Adipocyte (in vitro differentiated cells): ENCODE results near the gene PABPC1L.
"Not testable (repeated sequence)": the region's sequence is repeated elsewhere in the genome, so short reads cannot be mapped to it uniquely, and the experiment has no call there.

Experiments
- DNase-seq: peaks from one replicate; pipeline ENCODE4 v3.0.0-alpha.2; 2015; ENCODE audit warnings: low read depth
- H3K27me3 ChIP-seq: replicated peaks from 2 replicates; pipeline ENCODE4 v1.7.0; 2013; ENCODE audit warnings: mild to moderate bottlenecking, low read length, moderate library complexity; ENCODE audit not compliant: control insufficient read depth, insufficient read depth
- H3K36me3 ChIP-seq: 2 replicates; pipeline ENCODE4 v1.7.0; 2013; ENCODE audit warnings: low read length, mild to moderate bottlenecking, moderate library complexity; ENCODE audit not compliant: control insufficient read depth, insufficient read depth, severe bottlenecking
- H3K4me1 ChIP-seq: 2 replicates; pipeline ENCODE4 v1.7.0; 2013; ENCODE audit warnings: mild to moderate bottlenecking, low read length, moderate library complexity; ENCODE audit not compliant: control insufficient read depth, insufficient read depth
- H3K4me3 ChIP-seq: 2 replicates; pipeline ENCODE4 v1.7.0; 2013; ENCODE audit warnings: mild to moderate bottlenecking, low read length, moderate library complexity
- H3K9ac ChIP-seq: 2 replicates; pipeline ENCODE4 v1.7.0; 2013; ENCODE audit warnings: mild to moderate bottlenecking, low read length, moderate library complexity
- H3K9me3 ChIP-seq: 2 replicates; pipeline ENCODE4 v1.7.0; 2013; ENCODE audit warnings: mild to moderate bottlenecking, low read length, moderate library complexity; ENCODE audit not compliant: control insufficient read depth

The PABPC1L gene

DNA sequence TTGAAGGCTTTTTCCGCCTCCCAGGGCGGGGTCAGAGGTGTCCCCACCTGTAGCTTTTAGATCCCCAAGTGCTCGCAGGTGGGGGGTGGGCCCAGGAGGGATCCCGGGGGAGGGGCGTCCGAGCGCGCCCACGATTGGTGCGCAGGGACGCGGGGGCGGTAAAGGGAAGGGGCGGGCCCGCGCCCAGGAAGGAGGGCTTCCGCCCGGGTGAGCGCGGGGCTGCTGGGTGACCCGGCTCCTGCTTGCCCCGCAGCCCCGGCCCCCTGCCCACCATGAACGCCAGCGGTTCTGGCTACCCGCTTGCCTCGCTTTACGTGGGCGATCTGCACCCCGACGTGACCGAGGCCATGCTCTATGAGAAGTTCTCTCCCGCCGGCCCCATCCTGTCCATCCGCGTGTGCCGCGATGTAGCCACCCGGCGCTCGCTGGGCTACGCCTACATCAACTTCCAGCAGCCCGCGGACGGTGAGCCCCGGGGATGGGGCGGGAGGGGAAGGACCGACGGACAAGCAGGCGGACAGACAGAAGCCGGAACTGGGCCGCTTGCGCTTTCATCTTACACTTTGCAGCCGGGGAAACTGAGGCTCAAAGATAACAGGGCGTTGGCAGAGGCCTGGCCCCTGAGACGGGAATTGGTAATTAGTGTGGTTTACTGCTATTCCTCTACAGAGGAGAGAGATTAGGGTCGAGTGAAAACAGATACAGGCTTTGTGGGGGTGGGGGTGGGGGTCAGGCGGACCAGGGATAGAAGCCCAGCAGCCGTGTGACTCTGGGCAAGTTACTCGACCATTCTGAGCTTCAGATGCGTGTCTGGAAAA is at the start of gene PABPC1L:
Gene PABPC1L, plus strand, starts transcription at position 189 of the 818 bp plus-strand sequence. Its CDS starts 84 bp downstream, at position 273.
- Histone ChIP-seq H3K4me3 (peak within 1 kb of the TSS; percentile 86), H3K27me3 (no peaks in the 10 kb centered on the region), H3K9ac (peak within 1 kb of the TSS; percentile 81), H3K36me3 (peaks cover 56% of the 10 kb centered on the region), H3K9me3 (no peaks in the 10 kb centered on the region), H3K4me1 (peaks cover 21% of the 10 kb centered on the region)
- DNase-seq: peak; percentile 79

DNA sequence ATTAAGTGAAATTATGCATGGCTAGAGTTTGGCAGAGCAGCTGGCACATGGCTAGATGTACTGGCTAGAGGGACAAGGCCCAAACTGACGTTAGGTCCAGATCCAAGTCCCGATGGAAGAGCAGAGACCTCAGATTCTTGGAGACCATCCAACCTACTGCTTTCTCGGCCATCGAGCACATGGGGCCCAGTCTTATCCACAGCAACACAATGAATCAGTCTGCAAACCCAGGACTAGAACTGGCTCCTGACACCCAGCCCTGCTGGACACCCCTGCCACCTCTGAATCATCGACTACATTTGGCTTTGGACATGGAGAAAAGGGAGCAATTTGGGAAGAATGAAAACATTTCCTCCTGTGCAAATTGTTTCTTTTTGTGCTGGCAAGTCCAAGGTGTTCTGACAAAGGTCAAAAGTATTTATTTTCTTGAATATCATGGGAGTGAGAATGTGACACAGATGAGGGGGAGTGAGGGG is 48.3 kb upstream of the PABPC1L start:
- H3K9ac ChIP-seq: no peak overlapping the region
- peak overlapping the region; percentile 32 for H3K4me3 ChIP-seq
- H3K36me3 ChIP-seq: no peaks in the 10 kb centered on the region
- H3K27me3 ChIP-seq: no peaks in the 10 kb centered on the region
- DNase-seq: peak; percentile 32
- H3K4me1 ChIP-seq: peaks cover 31% of the 10 kb centered on the region
- no peaks in the 10 kb centered on the region for H3K9me3 ChIP-seq

DNA sequence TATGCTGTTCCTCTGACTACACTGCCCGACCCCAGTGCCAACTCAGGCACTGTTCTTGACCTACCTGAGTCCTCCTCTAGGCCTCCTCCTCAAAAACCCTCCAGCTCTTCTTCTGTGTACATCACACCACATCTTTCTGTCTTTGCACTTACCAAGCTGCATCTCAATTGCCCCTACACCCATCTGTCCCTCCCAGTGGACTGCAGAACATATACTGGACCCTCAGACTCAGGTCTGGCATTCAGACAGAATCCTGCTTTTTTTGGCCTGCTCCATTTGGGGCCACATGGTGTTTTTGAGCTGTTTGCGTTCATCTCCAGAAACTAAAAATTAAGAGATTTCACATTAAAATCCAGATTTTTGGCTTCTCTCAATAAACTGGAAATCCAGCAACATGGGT is 47.6 kb upstream of the PABPC1L start:
- H3K27me3 ChIP-seq: no peaks in the 10 kb centered on the region
- H3K4me3 ChIP-seq: no peak overlapping the region
- no peaks in the 10 kb centered on the region for H3K9me3 ChIP-seq
- H3K9ac ChIP-seq: peak overlapping the region; percentile 61
- H3K36me3 ChIP-seq: no peaks in the 10 kb centered on the region
- H3K4me1 ChIP-seq: peaks cover 38% of the 10 kb centered on the region
- DNase-seq: no peak

DNA sequence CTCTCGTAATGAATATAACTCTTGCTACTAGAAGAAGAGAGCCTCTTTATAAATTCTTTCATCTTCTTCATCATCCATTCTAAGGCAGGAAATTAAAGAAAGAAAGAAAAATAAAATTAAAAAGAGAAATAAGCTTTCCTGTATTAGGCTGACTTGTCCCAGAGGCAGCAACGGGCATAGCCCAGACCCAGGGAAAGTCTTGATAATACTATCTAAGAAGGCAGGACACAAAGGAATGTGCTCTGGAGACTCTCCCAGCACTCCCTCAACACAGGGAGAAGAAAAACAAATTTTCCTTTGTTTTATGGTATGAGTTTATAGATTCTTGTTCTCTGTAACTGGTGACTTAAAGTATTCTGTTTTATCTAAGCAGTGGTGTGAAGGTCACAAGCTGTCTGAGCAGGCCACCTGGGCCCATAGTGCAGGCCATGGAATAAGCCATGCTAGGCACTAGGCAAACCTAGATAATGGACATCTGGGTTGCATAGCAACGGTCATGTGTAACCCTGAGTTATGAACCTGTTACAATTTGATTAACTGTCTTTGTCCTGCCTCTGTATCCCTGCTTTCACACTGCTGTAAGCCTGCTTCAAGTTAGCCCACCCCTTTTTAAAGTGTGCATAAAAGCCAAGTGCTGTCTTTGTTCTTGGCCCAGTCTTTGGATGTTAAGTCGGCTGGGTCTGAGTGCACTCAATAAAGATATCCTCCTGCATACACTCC is 46.3 kb upstream of the PABPC1L start:
- H3K9me3 ChIP-seq, H3K36me3 ChIP-seq: not testable (repeated sequence)

DNA sequence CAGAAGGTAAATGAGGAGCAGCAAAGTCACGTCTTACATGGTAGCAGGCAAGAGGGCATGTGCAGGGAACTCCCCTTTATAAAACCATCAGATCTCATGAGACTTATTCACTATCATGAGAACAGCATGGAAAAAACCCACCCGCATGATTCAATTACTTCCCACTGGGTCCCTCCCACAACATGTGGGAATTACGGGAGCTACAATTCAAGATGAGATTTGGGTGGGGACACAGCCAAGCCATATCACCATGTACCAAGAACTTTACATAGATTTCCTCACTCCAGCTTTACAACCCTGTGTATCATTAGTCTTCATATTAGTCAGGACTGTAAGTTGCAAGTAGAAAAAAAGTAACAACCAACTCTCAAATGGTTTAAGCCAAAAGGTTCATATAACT is 45.4 kb upstream of the PABPC1L start:
- not testable (repeated sequence) for H3K27me3 ChIP-seq, H3K9me3 ChIP-seq, H3K9ac ChIP-seq, H3K36me3 ChIP-seq, H3K4me3 ChIP-seq, DNase-seq
- peaks cover 40% of the 10 kb centered on the region for H3K4me1 ChIP-seq

More for the DNA sequence above, 46.3 kb upstream of the PABPC1L start:
- peaks cover 43% of the 10 kb centered on the region for H3K4me1 ChIP-seq
- H3K9ac ChIP-seq, H3K4me3 ChIP-seq, H3K27me3 ChIP-seq, DNase-seq: not testable (repeated sequence)

DNA sequence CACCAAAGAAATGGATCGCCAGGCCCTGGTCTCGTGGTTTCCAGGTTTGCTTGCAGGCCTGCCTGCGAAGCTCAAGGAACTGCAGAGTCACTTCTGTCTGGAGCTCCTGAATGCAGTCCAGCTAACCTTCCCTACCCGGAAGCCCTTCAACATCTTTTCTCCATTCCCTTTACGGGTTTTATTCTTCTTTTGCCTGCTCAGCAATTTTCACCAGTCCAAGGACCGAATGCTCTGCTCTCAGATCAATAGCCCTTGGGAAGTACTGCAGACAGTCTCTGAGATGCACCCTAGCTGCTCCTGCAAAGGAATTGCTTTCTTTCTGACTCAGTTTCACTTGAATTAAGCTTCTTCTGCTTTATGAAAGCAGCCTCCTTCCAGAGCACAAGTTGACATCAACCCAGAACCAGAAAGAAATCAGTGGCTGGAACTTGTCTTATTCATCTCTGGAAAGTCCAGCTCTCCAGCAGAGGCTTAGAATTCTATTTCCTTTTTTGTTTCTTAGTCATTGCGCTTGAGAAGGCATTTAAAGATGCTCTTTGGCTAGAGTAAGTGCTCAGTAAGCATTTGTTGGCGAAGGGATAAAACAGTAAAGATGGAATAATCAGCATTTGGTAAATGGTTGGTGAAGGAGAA is 43.0 kb upstream of the PABPC1L start:
- Histone ChIP-seq H3K36me3 (no peaks in the 10 kb centered on the region), H3K9ac (peak overlapping the region; percentile 14), H3K27me3 (no peaks in the 10 kb centered on the region), H3K4me3 (no peak overlapping the region), H3K9me3 (no peaks in the 10 kb centered on the region), H3K4me1 (peaks cover 29% of the 10 kb centered on the region)
- DNase-seq: no peak

DNA sequence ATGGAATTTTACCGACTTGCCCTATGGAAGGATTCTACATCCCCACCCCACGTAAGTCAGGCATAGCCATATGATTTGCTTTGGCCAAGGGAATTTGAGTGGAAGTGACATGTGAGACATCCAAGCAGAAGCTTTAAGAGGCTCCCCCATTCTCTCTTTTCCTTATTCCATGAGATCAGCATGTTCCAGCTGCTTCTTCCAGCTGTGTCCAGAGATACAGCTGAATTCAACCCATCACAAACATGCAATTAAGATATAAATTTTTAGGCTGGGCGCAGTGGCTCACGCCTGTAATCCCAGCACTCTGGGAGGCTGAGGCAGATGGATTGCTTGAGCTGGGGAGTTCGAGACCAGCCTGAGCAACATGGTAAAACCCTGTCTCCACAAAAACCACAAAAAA is 40.4 kb upstream of the PABPC1L start:
- H3K27me3 ChIP-seq: no peaks in the 10 kb centered on the region
- H3K4me1 ChIP-seq: peaks cover 14% of the 10 kb centered on the region

DNA sequence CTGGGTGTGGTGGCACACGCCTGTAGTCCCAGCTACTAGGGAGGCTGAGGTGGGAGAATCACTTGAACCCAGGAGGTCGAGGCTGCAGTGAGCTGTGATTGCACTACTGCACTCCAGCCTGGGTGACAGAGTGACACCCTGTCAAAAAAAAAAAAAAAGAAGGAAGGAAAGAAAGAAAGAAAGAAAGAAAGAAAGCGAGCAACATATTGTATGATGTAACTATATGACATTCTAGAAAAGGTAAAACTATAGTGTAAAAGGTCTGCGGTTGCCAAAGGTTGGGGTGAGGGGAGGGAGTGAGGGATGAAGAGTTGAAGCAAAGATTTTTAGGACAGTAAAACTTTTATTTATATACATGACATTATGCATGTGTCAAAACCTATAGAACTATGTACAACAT is 27.5 kb upstream of the PABPC1L start:
- DNase-seq, H3K9ac ChIP-seq, H3K36me3 ChIP-seq, H3K27me3 ChIP-seq, H3K4me3 ChIP-seq, H3K9me3 ChIP-seq: not testable (repeated sequence)
- H3K4me1 ChIP-seq: peaks cover 25% of the 10 kb centered on the region

More for the DNA sequence above, 40.4 kb upstream of the PABPC1L start:
- Histone ChIP-seq H3K9ac (no peak overlapping the region), H3K36me3 (no peaks in the 10 kb centered on the region), H3K9me3 (no peaks in the 10 kb centered on the region), H3K4me3 (no peak overlapping the region)
- DNase-seq: no peak

DNA sequence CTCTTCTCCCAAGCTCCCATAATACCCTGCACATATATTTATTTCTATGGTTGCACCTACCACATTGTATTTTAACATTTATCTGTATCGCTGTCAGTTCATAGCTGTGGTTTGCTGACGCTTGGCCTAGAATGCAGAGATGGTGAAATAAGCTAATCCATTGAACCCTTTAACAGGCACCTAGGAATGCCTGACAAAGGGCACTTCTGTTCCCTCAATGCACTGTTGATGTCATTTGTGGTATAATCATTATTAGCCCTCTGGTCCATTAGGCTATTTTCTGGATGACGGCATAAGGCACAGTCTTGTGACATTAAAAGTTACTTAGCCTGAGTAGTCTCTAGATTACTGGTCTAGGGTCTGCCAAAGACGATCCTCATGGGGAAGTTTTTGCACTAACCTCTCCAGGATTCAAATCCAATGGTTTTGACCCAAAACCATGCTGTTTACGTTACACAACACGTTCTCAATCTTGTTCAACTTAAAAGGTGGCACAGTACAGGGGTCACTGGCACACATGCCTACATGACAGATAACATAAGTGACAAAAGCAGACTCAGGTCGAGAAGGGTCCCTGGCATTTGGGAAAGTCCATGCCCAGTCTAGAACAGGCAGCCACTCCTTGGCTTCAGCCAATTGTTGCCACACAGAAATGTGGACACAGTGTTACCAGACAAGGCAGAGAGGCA is 26.5 kb upstream of the PABPC1L start:
- Histone ChIP-seq H3K36me3 (no peaks in the 10 kb centered on the region), H3K9me3 (no peaks in the 10 kb centered on the region), H3K27me3 (no peaks in the 10 kb centered on the region), H3K4me3 (no peak overlapping the region), H3K4me1 (peaks cover 35% of the 10 kb centered on the region), H3K9ac (no peak overlapping the region)
- DNase-seq: no peak

DNA sequence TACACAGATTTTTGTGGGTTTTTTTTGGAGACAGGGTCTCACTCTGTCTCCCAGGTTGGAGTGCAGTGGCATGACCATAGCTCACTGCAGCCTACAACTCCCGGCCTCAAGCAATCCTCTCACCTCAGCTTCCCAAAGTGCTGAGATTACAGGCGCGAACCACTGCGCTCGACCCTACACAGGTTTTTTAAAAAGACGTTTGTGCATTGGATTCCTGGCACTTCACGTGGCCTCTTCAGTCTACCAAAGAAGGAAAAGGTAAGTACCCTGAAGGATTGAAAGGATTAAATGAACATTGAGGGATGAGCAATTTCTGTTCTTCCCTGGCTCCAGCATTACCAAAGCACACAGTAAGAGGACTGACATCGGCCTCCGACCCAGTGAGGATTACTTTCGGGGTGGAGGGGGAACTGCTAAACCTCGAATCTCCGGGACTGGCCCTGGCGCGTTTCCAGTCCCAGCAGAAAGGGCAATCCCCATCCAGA is 24.9 kb upstream of the PABPC1L start:
- Histone ChIP-seq H3K36me3 (no peaks in the 10 kb centered on the region), H3K9ac (peak overlapping the region; percentile 78), H3K9me3 (no peaks in the 10 kb centered on the region), H3K27me3 (no peaks in the 10 kb centered on the region), H3K4me1 (peaks cover 50% of the 10 kb centered on the region), H3K4me3 (peak overlapping the region; percentile 86)
- no peak for DNase-seq
